Subcutaneous adipose tissue (tissue), 4 donors: ENCODE data around the gene HOXD9. TPM values are rescaled to one million over a fixed set of nuclear protein-coding genes. Genes with fewer than 3 reads are reported as not detected.

ENCODE experiments used
- CTCF ChIP-seq: fragments of 450-650 bp; IDR thresholded peaks from one replicate; pipeline ENCODE4 v1.5.1; 2016; ENCODE audit warnings: low read depth, mild to moderate bottlenecking, control low read depth, antibody characterized with exemption, moderate library complexity
- total RNA-seq, 4 donors: library from RNA; depleted of rRNA; stranded (reverse); fragments of >200 nt; gene quantifications; one replicate each; pipeline ENCODE4 v1.1.0, GENCODE V29; 2016

HOXD9 gene
- 1 to 10 TPM; 1.9 to 6.4 (median 3.7) TPM for total RNA-seq

- no peak for TF ChIP-seq CTCF
Observed at GRCh38 chr2:176122683-176123410, at the start of gene HOXD9. TSS of gene HOXD9 (plus strand) at chr2:176122719. CDS start at chr2:176122769, 50 bp downstream.

GRCh38 chr2:176072951-176073904 lies 49.3 kb upstream of the HOXD9 start:
- no peak for TF ChIP-seq CTCF

GRCh38 chr2:176074919-176075425 lies 47.5 kb upstream of the HOXD9 start:
- no peak for TF ChIP-seq CTCF

- TF ChIP-seq CTCF: no peak
Observed at GRCh38 chr2:176075481-176075880, 47.0 kb upstream of the HOXD9 start.

GRCh38 chr2:176076063-176076462 lies 46.5 kb upstream of the HOXD9 start:
- TF ChIP-seq CTCF: no peak

GRCh38 chr2:176076796-176077195 lies 45.7 kb upstream of the HOXD9 start:
- no peak for TF ChIP-seq CTCF
